Adipose tissue (tissue), 3 donors: ENCODE results near the gene TMEM203. TPM values are rescaled to one million over a fixed set of nuclear protein-coding genes. Genes with fewer than 3 reads are reported as not detected.

Experiments
- H3K27ac ChIP-seq: one replicate; pipeline ENCODE4 v1.5.1; 2013; ENCODE audit warnings: low read depth, low read length
- WGBS, 3 donors: extraction: QIAGEN DNeasy Blood & Tissue Kit; methylation state at CpG; one replicate each; pipeline ENCODE4 v1.1.7; 2013; 5-methylcytosine and 5-hydroxymethylcytosine counted together
- polyA plus RNA-seq, 3 donors: library from polyadenylated mRNA; stranded (reverse); fragments of 200-250 nt; gene quantifications; one replicate each; pipeline ENCODE4 v1.2.3, GENCODE V29; 2013
- donor health status: healthy with polysubstance abuse.
- donor health status: Bipolar disorder and iron deficiency.
- donor health status: healthy.

Gene TMEM203
- polyA plus RNA-seq, 3 donors = 16.8 to 23.5 (median 22.8) TPM

DNA sequence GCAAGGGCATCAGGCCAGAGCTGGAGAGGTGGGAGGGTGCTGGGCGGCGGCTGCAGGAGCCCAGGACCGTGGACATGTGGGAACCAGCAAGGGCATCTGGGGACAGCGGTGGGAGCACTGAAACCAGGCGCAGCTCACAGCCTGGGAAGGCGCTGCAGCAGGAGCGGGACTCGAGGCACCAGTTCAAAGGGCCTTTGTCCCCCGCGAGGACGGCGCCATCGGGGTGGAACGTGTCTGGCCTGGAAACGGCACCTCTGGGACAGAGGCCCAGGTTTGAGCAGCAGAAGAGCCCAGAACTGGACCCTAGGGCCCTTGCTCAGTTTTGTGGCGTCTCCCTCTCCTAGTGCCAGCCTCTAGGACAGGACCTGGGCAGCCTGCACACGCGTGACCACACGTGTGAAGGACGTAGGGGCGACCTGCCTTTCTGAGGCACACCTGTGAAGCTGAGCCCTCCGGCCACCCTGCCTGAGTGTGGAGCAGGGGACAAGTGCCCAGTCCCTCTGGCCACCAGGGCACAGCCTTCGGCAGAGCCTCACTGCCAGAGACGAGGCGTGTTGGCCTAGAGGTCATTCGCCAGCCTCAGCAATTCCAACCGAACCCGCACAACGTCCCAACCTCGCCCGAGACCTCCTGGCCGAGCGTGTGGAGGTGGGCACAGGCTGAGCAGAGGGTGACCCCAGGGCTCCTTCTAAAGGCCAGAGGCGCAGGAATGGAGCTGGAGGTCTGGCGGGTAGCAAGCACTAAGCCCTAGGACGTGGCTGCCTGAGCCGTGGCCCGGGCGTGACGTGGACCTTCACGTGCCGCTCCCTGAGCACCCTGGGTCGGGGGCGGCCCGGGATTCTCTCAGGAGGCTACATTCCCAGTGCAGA is 31.4 kb downstream of the TMEM203 start:
- no peak overlapping the region for H3K27ac ChIP-seq
- 74 to 89% (median 83%) methylated on average over 45 of the region's 45 CpGs for WGBS, 3 donors

DNA sequence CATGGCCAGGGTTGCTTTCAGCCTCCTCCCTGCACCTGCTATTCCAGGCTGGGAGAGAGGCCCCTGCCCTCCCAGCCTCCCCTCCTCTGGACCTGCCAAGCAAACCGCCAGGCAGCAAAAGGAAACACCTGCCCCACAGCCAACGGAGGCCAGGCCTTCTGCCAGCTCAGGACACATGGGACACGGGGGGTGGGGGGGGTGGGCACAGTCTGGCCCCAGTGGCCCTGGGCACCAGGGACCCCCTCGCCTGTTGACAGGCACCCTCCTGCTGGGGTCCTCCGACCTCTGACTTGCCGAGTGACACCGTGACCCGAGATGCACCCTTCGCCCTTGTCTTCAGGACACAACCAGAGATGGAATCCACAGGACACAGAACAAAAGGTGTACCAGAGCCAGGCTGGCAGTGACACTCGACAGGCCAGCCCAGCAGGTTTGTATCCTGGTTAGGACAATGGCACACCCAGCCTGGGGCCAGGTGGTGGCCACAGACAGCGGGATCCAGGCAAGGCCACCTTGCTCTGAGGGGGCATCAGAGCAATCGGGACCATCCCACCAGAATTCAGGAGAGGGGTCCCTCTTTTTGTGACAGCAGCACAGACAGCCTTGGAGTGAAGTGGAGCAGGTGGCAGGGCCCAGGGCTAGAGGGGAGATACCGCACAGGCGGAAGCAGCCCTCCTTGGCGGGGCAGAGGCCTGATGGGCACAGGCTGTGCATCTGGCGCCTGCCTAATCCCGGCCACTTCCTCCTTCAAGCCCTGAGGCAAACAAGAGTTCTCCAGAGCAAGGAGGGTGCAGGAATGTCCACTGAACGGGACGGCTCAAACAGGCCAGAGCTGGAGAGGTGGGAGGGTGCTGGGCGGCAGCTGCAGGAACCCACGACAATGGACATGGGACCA is 32.3 kb downstream of the TMEM203 start:
- 46 to 64% (median 56%) methylated on average over 20 to 21 of the region's 21 CpGs for WGBS, 3 donors
- no peak overlapping the region for H3K27ac ChIP-seq

DNA sequence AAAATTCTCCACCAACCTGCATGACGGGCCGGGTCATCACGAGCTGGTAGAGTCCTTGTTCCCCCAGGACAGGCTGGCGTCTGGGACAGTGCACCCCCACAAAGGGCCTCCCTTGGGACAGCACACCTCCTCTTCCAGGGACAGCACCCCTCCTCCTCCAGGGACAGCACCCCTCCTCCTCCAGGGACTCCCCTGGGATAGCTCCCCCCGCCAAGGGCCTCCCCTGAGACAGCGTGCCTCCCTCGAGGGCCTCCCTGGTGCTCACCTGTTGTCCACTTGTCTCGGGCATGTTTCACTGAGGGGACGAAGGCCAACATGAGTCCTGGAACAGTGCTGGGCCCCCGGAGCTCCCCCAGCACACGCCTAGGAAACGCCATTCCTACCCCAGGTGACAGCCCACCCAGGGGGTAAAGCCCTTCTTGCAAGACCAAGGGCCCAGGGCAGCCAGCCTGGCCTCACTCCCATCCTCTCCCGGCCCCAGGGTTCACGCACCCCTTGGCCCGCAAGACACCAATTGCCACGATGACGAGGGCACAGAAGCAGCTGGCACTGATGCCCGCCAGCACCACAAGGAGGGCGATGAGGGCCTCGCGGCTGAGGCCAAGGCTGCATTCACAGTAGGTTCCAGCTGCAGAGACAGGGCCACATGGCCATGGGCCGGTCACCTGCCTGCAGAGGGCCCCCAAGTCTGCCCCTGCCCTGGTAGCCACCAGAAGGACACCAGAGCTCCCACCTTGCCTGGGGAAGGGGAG is 34.1 kb downstream of the TMEM203 start:
- WGBS, 3 donors = 80 to 84% (median 80%) methylated on average over 21 to 22 of the region's 22 CpGs
- no peak overlapping the region for H3K27ac ChIP-seq

DNA sequence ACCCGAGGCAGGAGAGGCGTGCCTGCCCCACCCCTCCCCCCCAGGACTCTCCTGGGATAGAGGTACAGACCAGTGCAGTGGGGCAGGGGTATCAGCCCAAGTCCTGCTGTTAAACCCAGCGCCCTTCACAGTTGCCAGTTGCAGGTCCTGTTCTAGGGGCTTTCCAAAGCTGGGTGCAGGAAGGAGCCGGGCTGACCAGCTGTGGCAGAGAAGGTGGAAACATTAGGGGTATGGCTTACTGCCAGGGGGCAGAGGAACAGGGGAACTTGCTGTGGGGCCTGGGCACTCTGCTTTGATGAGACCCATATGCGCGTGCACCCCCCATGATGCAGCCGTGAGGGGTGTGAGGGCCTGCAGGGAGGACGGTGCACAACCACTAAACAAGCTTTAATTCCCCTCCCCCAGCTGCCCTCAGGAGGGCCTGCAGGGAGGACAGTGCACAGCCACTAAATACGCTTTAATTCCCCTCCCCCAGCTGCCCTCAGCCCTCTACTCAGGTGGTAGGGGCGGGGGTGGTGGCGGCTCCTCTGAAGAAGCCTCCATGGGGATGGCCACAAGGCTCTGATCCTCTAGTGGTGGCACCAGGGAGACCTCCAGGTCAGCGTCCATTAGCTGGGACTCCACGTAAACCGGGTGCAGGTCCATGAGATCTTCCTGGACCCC is 34.8 kb downstream of the TMEM203 start:
- WGBS, 3 donors = 47 to 74% (median 52%) methylated on average over 14 of the region's 14 CpGs
- H3K27ac ChIP-seq = no peak overlapping the region

DNA sequence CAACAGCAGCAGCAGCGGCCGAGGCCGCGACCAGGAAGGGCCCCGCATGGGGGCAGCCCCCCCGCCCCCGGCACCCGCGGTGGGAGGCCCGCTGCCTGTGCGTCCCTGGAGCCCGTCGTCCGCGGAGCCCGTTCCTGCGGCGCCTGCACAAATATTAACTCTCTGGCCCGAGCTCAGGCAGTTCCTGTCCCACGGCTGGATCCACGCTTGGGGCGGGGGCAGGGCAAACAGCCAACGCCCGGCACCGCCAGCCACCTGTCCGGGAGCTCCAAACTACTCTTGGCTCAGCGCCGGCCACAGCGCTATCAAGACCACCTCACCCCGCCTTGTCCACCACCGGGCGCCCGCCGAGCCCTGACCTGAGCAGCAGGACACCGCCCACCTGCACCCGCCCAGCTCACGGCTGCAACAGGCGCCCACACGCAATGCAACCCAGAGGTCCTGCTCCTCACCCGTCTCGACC is 35.5 kb downstream of the TMEM203 start, which contains the start of gene LRRC26:
Gene LRRC26 (minus strand): TSS at position 156 of the 463 bp plus-strand sequence. CDS start 108 bp downstream, at position 48.
- no peak within 1 kb of the TSS for H3K27ac ChIP-seq
- WGBS, 3 donors = 6 to 16% (median 13%) methylated on average over 34 to 41 of the region's 41 CpGs

DNA sequence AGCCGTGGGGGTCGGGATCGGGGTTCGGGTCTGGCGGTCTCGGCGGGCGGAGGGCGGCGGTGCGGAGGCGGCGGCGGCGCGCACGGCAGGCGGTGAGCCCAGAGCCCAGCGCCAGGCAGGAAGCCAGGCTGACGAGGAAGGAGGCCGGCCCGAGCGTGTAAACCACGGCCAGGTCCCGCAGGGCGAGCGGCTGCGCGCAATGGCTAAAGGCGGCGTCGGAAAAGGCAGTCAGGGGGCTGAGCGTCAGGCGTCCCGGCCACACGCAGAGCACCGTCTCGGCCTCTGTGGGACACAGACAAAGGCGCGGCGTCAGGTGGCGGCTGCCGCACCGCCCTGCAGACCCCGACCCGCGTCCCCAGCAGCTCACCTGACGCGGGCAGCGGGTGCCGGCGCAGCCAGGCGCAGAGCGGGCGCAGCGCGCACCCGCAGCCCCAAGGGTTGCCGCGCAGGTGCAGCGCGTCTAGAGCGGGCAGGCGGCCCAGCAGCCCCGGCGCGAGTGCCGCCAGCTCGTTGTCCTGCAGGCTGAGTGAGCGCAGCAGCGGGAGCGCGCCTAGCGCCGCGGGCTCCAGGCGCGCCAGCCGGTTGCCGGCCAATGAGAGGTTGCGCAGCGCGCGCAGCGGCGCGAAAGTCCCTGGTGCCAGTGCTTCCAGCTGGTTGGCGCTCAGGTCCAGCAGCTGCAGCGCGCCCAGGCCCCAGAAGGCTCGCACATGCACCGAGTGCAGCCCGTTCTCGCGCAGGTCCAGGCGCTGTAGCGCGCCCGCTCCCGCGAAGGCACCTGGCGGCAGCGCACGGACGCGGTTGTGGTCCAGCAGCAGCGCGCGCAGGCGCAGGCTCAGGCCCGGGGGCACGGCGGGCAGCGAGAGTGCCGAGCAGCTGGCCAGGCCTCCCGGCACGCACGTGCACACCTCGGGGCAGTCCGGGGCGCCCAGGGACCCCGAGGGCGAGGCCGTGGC is 36.3 kb downstream of the TMEM203 start:
- H3K27ac ChIP-seq = no peak overlapping the region
- 0 to 1% (median 1%) methylated on average over 102 to 124 of the region's 124 CpGs for WGBS, 3 donors

DNA sequence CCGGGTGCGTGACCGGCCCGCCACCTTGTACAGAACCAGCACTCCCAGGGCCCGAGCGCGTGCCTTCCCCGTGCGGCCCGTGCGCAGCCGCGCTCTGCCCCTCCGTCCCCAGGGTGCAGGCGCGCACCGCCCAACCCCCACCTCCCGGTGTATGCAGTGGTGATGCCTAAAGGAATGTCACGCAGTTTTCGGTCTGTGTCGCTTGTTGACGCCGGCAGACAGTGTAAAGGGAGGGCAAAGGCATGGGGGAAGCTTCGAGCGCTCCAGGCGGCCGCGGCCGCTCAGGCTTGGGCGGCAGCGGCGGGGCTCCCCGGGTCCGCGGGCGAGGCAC is 36.9 kb downstream of the TMEM203 start:
- WGBS, 3 donors = 1% methylated on average over 36 of the region's 36 CpGs
- no peak overlapping the region for H3K27ac ChIP-seq

DNA sequence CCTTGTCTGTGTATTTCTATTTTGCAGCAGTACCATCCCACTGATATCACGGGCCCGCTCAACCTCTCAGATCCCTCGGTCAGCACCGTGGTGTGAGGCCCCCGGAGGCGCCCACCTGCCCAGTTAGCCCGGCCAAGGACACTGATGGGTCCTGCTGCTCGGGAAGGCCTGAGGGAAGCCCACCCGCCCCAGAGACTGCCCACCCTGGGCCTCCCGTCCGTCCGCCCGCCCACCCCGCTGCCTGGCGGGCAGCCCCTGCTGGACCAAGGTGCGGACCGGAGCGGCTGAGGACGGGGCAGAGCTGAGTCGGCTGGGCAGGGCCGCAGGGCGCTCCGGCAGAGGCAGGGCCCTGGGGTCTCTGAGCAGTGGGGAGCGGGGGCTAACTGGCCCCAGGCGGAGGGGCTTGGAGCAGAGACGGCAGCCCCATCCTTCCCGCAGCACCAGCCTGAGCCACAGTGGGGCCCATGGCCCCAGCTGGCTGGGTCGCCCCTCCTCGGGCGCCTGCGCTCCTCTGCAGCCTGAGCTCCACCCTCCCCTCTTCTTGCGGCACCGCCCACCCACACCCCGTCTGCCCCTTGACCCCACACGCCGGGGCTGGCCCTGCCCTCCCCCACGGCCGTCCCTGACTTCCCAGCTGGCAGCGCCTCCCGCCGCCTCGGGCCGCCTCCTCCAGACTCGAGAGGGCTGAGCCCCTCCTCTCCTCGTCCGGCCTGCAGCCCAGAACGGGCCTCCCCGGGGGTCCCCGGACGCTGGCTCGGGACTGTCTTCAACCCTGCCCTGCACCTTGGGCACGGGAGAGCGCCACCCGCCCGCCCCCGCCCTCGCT is 37.5 kb downstream of the TMEM203 start:
- no peak overlapping the region for H3K27ac ChIP-seq
- 5 to 7% (median 6%) methylated on average over 46 to 57 of the region's 57 CpGs for WGBS, 3 donors

DNA sequence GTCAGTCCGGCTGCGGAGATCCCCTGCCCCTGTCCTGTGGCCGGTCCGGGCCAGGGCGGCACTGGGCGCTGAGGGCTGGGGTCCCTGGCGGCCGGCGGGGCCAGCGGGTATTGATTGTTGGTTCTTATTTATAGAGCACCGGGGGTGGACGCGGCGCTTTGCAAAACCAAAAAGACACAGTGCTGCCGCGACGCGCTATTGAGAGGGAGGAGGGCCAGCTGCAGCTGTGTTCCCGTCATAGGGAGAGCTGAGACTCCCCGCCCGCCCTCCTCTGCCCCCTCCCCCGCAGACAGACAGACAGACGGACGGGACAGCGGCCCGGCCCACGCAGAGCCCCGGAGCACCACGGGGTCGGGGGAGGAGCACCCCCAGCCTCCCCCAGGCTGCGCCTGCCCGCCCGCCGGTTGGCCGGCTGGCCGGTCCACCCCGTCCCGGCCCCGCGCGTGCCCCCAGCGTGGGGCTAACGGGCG is 38.1 kb downstream of the TMEM203 start:
- 20 to 29% (median 25%) methylated on average over 27 to 44 of the region's 44 CpGs for WGBS, 3 donors
- no peak overlapping the region for H3K27ac ChIP-seq

DNA sequence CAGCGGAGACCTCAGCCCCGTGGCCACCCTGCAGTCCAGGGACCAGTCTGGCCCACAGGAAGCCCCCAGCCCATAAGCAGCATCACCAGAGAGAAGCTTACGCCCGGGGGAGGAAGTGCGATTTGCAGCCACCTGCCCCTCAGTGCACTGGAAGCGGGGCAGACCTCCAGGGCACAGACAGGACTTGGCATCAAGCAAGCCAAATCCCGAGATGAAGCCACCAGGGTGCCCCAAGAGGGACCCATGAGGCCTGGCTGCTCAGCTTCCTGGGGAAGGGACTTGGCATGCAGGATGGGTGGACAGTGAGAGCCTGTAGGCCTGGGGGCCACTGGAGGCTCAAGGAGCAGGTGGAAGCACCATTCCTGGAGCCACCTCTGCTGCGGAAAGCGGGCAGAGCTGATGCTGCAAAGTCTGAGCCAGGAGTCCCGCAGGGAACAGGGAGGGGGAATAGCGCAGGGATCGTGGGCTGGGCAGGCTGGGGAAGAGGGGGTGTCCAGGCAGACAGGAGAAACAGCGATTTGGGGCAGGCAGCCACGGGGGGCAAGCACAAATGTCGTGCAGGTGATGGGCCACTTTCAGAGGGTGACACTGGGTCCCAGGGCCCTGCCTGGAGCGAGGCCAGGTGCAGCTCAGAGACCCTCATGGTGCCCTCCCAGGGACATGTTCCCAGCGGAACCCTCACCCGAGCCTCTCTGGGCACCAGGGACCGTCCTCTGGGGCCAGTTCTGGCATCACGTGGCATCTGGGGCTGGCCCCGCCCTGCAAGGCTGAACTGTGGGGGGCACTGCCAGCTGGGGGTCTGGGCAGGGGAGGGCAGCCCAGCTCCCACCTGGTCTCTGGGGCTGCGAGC is 38.8 kb downstream of the TMEM203 start:
- H3K27ac ChIP-seq = no peak overlapping the region
- whole genome bisulfite sequencing, 3 donors = 66 to 74% (median 66%) methylated on average over 19 to 22 of the region's 22 CpGs

DNA sequence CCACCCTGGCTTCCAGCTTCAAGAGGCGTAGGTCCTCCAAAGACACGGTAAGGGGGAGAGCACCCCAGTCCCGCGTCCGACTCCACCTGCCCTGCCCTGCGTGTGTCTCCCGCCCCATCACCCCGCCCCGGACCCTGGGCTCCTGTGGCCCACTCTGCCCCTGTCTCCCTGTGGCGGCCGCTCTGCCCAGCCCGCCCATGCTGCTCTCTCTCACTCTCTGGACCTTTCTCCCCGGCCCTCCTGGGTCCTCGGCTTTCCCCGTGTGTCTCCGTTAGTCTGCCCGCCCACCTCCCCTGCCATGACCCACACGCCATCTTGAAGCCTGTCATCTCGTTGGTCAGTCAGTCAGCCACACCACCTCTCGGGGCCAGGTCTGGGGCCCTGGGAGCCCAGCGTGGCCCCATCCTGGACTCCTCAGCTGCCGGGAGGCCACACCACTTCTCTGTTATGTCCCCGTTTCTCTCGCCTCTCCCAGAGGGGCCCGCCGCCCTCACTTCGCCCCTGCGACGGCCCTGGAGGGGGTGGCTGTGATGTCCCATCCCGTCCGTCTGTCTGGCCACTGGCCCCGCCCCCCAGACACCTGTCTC is 40.1 kb downstream of the TMEM203 start:
- 78 to 86% (median 84%) methylated on average over 27 to 32 of the region's 32 CpGs for WGBS, 3 donors
- no peak overlapping the region for H3K27ac ChIP-seq

DNA sequence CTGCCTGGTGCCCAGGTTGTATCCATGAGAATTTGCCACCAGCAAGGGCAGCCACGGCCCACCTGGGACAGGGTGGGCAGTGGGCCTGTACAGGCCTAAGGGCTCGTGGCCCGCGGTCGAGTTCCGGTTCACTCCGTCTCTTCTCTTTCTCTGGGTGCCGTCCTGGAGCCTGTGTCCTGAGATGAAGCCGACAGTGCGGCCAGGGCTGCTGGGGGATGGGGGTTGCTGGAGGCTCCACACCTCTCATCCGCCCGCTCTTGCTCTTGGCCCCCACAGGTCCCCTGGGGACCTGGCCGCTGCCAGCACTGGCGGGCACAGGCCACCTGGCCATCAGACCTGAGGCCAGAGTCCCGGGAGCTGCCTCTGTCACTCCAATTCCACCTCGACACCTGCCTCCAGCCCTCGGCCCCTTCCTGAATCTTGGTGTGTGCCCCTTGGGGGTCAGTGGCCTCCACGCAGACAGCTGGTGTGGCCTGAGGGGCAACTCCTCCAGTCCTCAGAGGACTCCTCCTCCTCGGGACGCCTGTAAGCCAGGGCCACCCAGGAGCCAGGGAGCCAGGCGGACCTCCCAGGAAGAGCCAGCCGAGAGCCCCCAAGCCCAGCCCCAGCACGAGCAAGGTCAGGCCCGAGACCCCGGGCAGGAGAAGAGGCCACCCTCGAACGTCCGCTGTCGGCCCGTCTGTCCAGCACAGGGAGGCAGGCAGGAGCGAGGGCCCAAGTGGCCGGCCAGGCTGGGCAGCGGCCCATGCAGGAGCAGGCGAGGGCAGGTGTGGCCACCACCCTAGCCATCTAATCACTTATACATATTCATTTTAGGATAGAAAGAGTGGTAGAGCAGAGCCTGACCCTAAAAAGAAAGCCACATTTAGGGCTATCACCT is 40.8 kb downstream of the TMEM203 start:
- 63 to 82% (median 67%) methylated on average over 34 of the region's 34 CpGs for WGBS, 3 donors

DNA sequence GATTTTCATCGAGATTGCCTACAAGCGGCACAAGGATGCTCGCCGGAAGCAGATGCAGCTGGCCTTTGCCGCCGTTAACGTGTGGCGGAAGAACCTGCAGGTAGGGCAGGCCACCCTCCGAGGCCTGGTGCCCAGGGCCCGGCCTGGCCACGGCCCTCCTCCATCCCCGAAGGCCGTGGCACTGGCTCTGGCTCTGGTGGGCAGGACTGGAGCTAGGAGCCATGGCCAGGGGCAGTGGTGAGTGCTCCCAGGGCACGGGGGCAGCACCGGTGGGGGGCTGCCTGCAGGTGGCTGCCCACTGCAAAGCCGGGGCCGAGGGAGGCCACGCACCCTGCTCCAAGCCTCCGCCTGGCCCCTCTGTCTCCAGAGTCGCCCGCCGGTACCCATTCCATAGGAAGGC is 41.6 kb downstream of the TMEM203 start:
- WGBS, 3 donors = 80 to 83% (median 81%) methylated on average over 17 to 22 of the region's 22 CpGs
- no peak overlapping the region for H3K27ac ChIP-seq

More for the DNA sequence above, 40.8 kb downstream of the TMEM203 start:
- H3K27ac ChIP-seq = no peak overlapping the region

DNA sequence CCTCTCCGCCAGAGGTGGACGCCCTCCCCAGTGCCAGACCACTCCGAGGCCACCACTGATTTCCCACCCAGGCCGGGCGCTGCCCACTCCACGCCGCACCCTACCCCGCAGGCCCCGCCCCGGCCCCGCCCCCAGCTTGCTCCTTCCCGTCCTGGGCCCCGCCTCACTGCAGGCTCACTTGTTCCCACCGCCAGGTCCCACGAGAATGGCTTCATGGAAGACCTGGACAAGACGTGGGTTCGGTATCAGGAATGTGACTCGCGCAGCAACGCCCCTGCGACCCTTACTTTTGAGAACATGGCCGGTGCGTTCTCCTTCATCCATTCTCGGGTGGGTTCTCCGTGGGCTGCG is 42.1 kb downstream of the TMEM203 start:
- WGBS, 3 donors = 28 to 30% (median 29%) methylated on average over 25 to 26 of the region's 26 CpGs
- H3K27ac ChIP-seq = no peak overlapping the region
